Measurements from ENCODE around the gene SLC27A3.
"Not testable (repeated sequence)": the region's sequence is repeated elsewhere in the genome, so short reads cannot be mapped to it uniquely, and the experiment has no call there.

SLC27A3 gene

GRCh38 chr1:153763365-153764225 is 11.6 kb upstream of the SLC27A3 start:
- no peak for TF ChIP-seq CTCF (IDR thresholded peaks at IDR 0.05; ENCODE audit: extremely low read depth, missing control alignments)
- no peak for DNase-seq (ENCODE audit: low spot score)

GRCh38 chr1:153764310-153764709 is 10.9 kb upstream of the SLC27A3 start:
- no peak for TF ChIP-seq CTCF (IDR thresholded peaks at IDR 0.05; ENCODE audit: extremely low read depth, missing control alignments)
- DNase-seq (ENCODE audit: low spot score): no peak

- not testable (repeated sequence) for DNase-seq (ENCODE audit: low spot score)
Observed at GRCh38 chr1:153766663-153767062, 8.5 kb upstream of the SLC27A3 start.

- DNase-seq (ENCODE audit: low spot score): no peak
- TF ChIP-seq CTCF (IDR thresholded peaks at IDR 0.05; ENCODE audit: extremely low read depth, missing control alignments): no peak
Observed at GRCh38 chr1:153767519-153767918, 7.7 kb upstream of the SLC27A3 start.

- DNase-seq (ENCODE audit: low spot score): no peak
- no peak for TF ChIP-seq CTCF (IDR thresholded peaks at IDR 0.05; ENCODE audit: extremely low read depth, missing control alignments)
Observed at GRCh38 chr1:153768316-153769181, 6.7 kb upstream of the SLC27A3 start.

- DNase-seq (ENCODE audit: low spot score): no peak
- TF ChIP-seq CTCF (IDR thresholded peaks at IDR 0.05; ENCODE audit: extremely low read depth, missing control alignments): no peak
Observed at GRCh38 chr1:153769221-153769620, 6.0 kb upstream of the SLC27A3 start.

- DNase-seq (ENCODE audit: low spot score): no peak
- no peak for TF ChIP-seq CTCF (IDR thresholded peaks at IDR 0.05; ENCODE audit: extremely low read depth, missing control alignments)
Observed at GRCh38 chr1:153770797-153771196, 4.4 kb upstream of the SLC27A3 start.
